GM23248 (cell line): ENCODE measurements around the gene PTPRZ1. TPM values are rescaled to one million over a fixed set of nuclear protein-coding genes. Genes with fewer than 3 reads are reported as not detected.

Experiments used
- DNase-seq: peaks from one replicate; pipeline ENCODE4 v3.0.0-alpha.2; 2015
- H2AFZ ChIP-seq: fragments of 200-600 bp; sonication (generic); 2 replicates; pipeline ENCODE4 v1.6.1; 2016; ENCODE audit warnings: antibody characterized with exemption
- H3F3A ChIP-seq: fragments of 200-600 bp; sonication (generic); 2 replicates; pipeline ENCODE4 v1.6.1; 2016; ENCODE audit warnings: mild to moderate bottlenecking, antibody characterized with exemption, mixed run types; ENCODE audit not compliant: insufficient read depth
- H3K27ac ChIP-seq: fragments of 200-600 bp; sonication (generic); 2 replicates; pipeline ENCODE4 v1.5.1; 2016; ENCODE audit warnings: mild to moderate bottlenecking
- H3K27me3 ChIP-seq: fragments of 200-600 bp; sonication (generic); replicated peaks from 2 replicates; pipeline ENCODE4 v1.6.1; 2016; ENCODE audit warnings: mild to moderate bottlenecking; ENCODE audit not compliant: insufficient read depth
- H3K36me3 ChIP-seq: fragments of 200-600 bp; sonication (generic); 2 replicates; pipeline ENCODE4 v1.6.1; 2016; ENCODE audit warnings: low read depth, mild to moderate bottlenecking
- H3K4me1 ChIP-seq: fragments of 200-600 bp; sonication (generic); 2 replicates; pipeline ENCODE4 v1.6.1; 2016; ENCODE audit warnings: mild to moderate bottlenecking; ENCODE audit not compliant: insufficient read depth
- H3K4me2 ChIP-seq: fragments of 200-600 bp; sonication (generic); one replicate; pipeline ENCODE4 v1.6.1; 2016; ENCODE audit warnings: mild to moderate bottlenecking; ENCODE audit not compliant: unreplicated experiment
- H3K4me3 ChIP-seq: fragments of 200-600 bp; sonication (generic); 2 replicates; pipeline ENCODE4 v1.5.1; 2016; ENCODE audit warnings: mild to moderate bottlenecking
- H3K79me2 ChIP-seq: fragments of 200-600 bp; sonication (generic); 2 replicates; pipeline ENCODE4 v1.6.1; 2016; ENCODE audit warnings: mild to moderate bottlenecking; ENCODE audit not compliant: insufficient read depth
- H3K9ac ChIP-seq: fragments of 200-600 bp; sonication (generic); 2 replicates; pipeline ENCODE4 v1.6.1; 2016; ENCODE audit warnings: mild to moderate bottlenecking
- H3K9me2 ChIP-seq: fragments of 200-600 bp; sonication (generic); 2 replicates; pipeline ENCODE4 v1.6.1; 2016; ENCODE audit warnings: mixed run types, mild to moderate bottlenecking, moderate library complexity; ENCODE audit not compliant: insufficient read depth
- H3K9me3 ChIP-seq: fragments of 200-600 bp; sonication (generic); one replicate; pipeline ENCODE4 v1.6.1; 2017; ENCODE audit warnings: low read depth
- H4K20me1 ChIP-seq: fragments of 200-600 bp; sonication (generic); 2 replicates; pipeline ENCODE4 v1.6.0; 2016; ENCODE audit not compliant: insufficient read depth
- EZH2 ChIP-seq: fragments of 200-600 bp; sonication (generic); IDR thresholded peaks from 2 replicates; pipeline ENCODE4 v1.6.1; 2018; ENCODE audit warnings: antibody characterized with exemption, mild to moderate bottlenecking; ENCODE audit not compliant: insufficient read depth, poor library complexity, severe bottlenecking
- EZH2phosphoT487 ChIP-seq: fragments of 200-600 bp; sonication (generic); IDR thresholded peaks from 2 replicates; pipeline ENCODE4 v1.6.1; 2018; ENCODE audit warnings: antibody characterized with exemption, moderate library complexity, mild to moderate bottlenecking, low read depth; ENCODE audit not compliant: insufficient read depth
- WGBS, 2 experiments: methylation state at CpG; one replicate each; pipeline ENCODE4 v1.1.6; 2015 to 2017; ENCODE audit warnings: low lambda C conversion rate in 2 of 2, low coverage in 1 of 2; ENCODE audit errors: missing lambda C conversion rate in 2 of 2; 5-methylcytosine and 5-hydroxymethylcytosine counted together
- in situ Hi-C: fragments of 300-500 bp; cut with MboI; formaldehyde crosslinking; loops from 2 replicates; pipeline ENCODE4 v1.15.0; 2020
- polyA plus RNA-seq: library from polyadenylated mRNA; unstranded; fragments of >200 nt; fragmentation: Nextera tagmentation; extraction: Ambion mirVana; gene quantifications from 2 replicates; pipeline ENCODE4 v1.2.1, GENCODE V29; 2016
- total RNA-seq: library from RNA; depleted of rRNA; stranded (reverse); fragments of >200 nt; shearing (Covaris generic); gene quantifications from 2 replicates; pipeline ENCODE4 v1.2.3, GENCODE V29; 2014

Gene PTPRZ1
- total and polyA plus RNA-seq, 2 experiments from 2014 or later, result not detected

DNA sequence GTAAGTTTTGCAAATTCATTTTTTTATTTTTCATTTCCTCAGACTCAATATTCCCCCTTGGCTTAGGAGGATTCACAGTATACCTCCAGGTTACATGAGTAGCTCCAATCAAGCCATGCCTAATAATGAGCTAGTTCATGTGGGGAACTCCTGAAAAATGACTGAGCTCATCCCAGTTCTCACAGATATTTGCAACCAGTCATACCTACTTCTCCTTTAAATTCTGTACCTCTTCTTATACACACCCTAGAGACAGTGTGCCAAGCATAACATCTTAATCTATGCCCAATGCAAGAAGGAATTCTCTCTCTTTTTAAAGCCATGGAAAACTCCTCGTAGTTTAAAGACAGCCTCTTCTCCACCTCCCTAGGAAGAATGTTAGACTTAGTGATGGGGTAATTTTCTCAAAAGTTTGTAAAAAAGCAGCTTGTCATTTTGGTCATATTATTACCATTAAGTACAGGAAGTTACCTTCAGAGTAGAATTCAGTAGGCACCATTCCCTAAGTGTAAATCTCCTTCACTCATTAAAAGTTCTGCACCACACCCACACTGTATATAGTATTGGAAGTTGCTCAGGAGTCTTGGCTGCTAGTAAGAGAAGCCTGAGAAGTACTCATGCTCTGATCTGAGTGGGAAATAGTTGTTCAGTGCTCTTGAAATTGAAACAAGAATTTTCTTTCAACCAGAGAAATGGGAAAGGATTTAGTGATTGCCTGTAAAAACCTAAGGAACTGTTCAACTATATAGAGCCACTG, 72.7 kb downstream of the PTPRZ1 start:
- H3K27ac ChIP-seq, result no peak overlapping the region
- H3K9me3 ChIP-seq, result no peaks in the 10 kb centered on the region
- H4K20me1 ChIP-seq, result no peaks in the 10 kb centered on the region
- in situ Hi-C loops, result no loop called here
- no peaks in the 10 kb centered on the region for H3K9me2 ChIP-seq
- no peak for DNase-seq
- H3K36me3 ChIP-seq, result no peaks in the 10 kb centered on the region
- H3K27me3 ChIP-seq, result no peaks in the 10 kb centered on the region
- 54 to 65% methylated on average over 1 of the region's 1 CpG for WGBS, 2 experiments
- H3K9ac ChIP-seq, result no peak overlapping the region
- H3K79me2 ChIP-seq, result no peaks in the 10 kb centered on the region
- H3K4me1 ChIP-seq, result 0 out of 2 replicates have a peak, but pooled peaks cover 7% of the 10 kb centered on the region
- no peaks in the 10 kb centered on the region for H3F3A ChIP-seq
- no peak overlapping the region for H3K4me3 ChIP-seq
- no peak overlapping the region for H3K4me2 ChIP-seq
- no peak for TF ChIP-seq EZH2phosphoT487
- TF ChIP-seq EZH2, result no peak
- no peak overlapping the region for H2AFZ ChIP-seq

- TF ChIP-seq EZH2phosphoT487, result no peak
- no peak for TF ChIP-seq EZH2
- Histone ChIP-seq H3K27ac (no peak overlapping the region), H3K9ac (no peak overlapping the region), H3K79me2 (no peaks in the 10 kb centered on the region), H3K4me2 (no peak overlapping the region), H3K4me1 (peaks cover 9% of the 10 kb centered on the region), H3K27me3 (no peaks in the 10 kb centered on the region), H2AFZ (no peak overlapping the region), H3K9me3 (no peaks in the 10 kb centered on the region), H3K36me3 (no peaks in the 10 kb centered on the region), H3K4me3 (no peak overlapping the region), H3K9me2 (no peaks in the 10 kb centered on the region), H4K20me1 (no peaks in the 10 kb centered on the region), H3F3A (no peaks in the 10 kb centered on the region)
- in situ Hi-C loops, result no loop called here
- DNase-seq, result no peak
Observed at GRCh38 chr7:121953164-121953563, 80.2 kb downstream of the PTPRZ1 start.

- Histone ChIP-seq H3K36me3 (no peaks in the 10 kb centered on the region), H3K27ac (no peak overlapping the region), H2AFZ (no peak overlapping the region), H3K4me1 (peaks cover 9% of the 10 kb centered on the region), H3K9ac (no peak overlapping the region), H3K27me3 (no peaks in the 10 kb centered on the region), H3K9me3 (no peaks in the 10 kb centered on the region), H3F3A (no peaks in the 10 kb centered on the region), H4K20me1 (no peaks in the 10 kb centered on the region), H3K4me2 (no peak overlapping the region), H3K79me2 (no peaks in the 10 kb centered on the region), H3K4me3 (no peak overlapping the region), H3K9me2 (no peaks in the 10 kb centered on the region)
- in situ Hi-C loops, result no loop called here
- DNase-seq, result peak; percentile 1
- no peak for TF ChIP-seq EZH2phosphoT487
- TF ChIP-seq EZH2, result no peak
- WGBS, 2 experiments, result 47 to 57% methylated on average over 5 of the region's 5 CpGs
Observed at GRCh38 chr7:121953601-121954000, 80.6 kb downstream of the PTPRZ1 start.

DNA sequence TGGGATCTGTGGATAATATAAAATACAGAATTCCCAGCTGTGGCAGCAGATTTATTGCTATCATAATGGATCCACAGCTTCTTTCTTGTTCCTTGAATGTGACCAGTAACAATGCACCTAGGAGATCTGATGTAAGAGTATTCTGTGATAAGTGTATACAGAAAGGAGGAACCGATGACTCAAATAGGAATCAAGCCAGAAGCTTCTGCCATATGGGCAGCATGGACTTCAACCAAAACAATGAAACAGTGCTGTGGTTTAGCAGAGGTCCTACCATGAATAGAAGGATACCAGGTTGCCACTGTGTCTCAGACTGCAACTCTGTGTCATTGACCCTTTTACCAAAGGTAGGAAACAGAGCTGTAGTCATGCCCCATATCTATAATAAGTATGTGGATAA, 81.8 kb downstream of the PTPRZ1 start:
- Histone ChIP-seq H3K27me3 (no peaks in the 10 kb centered on the region), H3K27ac (0 out of 2 replicates have a peak overlapping the region, but pooled peaks have one; percentile 16), H3K4me1 (peaks cover 9% of the 10 kb centered on the region), H3K36me3 (no peaks in the 10 kb centered on the region), H2AFZ (no peak overlapping the region), H3K9ac (no peak overlapping the region), H3K4me3 (no peak overlapping the region), H3F3A (no peaks in the 10 kb centered on the region), H3K9me2 (no peaks in the 10 kb centered on the region), H3K4me2 (no peak overlapping the region), H4K20me1 (no peaks in the 10 kb centered on the region), H3K9me3 (no peaks in the 10 kb centered on the region), H3K79me2 (no peaks in the 10 kb centered on the region)
- peak; percentile 83 for DNase-seq
- no peak for TF ChIP-seq EZH2
- no peak for TF ChIP-seq EZH2phosphoT487
- 90 to 100% methylated on average over 1 of the region's 1 CpG for WGBS, 2 experiments
- in situ Hi-C loops, result no loop called here
